Mucosa of rectum (tissue), 2 donors: ENCODE data around the gene KIF1A.
"Not testable (repeated sequence)": the region's sequence is repeated elsewhere in the genome, so short reads cannot be mapped to it uniquely, and the experiment has no call there.

ENCODE experiments used
- H3K27ac ChIP-seq, 2 donors: one replicate each; pipeline ENCODE4 v1.7.0; 2013; ENCODE audit warnings: inconsistent platforms in 2 of 2, low read depth in 2 of 2, low read length in 2 of 2
- H3K27me3 ChIP-seq, 2 donors: one replicate each; pipeline ENCODE4 v1.7.0; 2013; ENCODE audit warnings: low read length in 2 of 2; ENCODE audit not compliant: control insufficient read depth in 2 of 2, insufficient read depth in 2 of 2
- H3K36me3 ChIP-seq, 2 donors: one replicate each; pipeline ENCODE4 v1.7.0; 2013; ENCODE audit warnings: low read length in 2 of 2; ENCODE audit not compliant: control insufficient read depth in 2 of 2, insufficient read depth in 2 of 2
- H3K4me1 ChIP-seq, 2 donors: one replicate each; pipeline ENCODE4 v1.7.0; 2013; ENCODE audit warnings: low read length in 2 of 2, mild to moderate bottlenecking in 1 of 2; ENCODE audit not compliant: control insufficient read depth in 2 of 2, insufficient read depth in 2 of 2
- H3K4me3 ChIP-seq, 2 donors: one replicate each; pipeline ENCODE4 v1.7.0; 2013; ENCODE audit warnings: low read length in 2 of 2
- H3K9ac ChIP-seq, 2 donors: one replicate each; pipeline ENCODE4 v1.7.0; 2013; ENCODE audit warnings: low read length in 2 of 2, low read depth in 1 of 2, mild to moderate bottlenecking in 1 of 2
- H3K9me3 ChIP-seq, 2 donors: one replicate each; pipeline ENCODE4 v1.7.0; 2013; ENCODE audit warnings: low read length in 2 of 2; ENCODE audit not compliant: control insufficient read depth in 2 of 2
- donor health status: healthy.
- donor health status: Normal muscosa, but diverticular disease.

KIF1A gene

GRCh38 chr2:240691631-240692420 lies 128.2 kb downstream of the KIF1A start, which contains the start of gene AQP12A:
Gene AQP12A, plus strand, starts transcription at chr2:240691866. Its CDS starts 48 bp downstream, at chr2:240691914.
- H3K27ac ChIP-seq, H3K27me3 ChIP-seq, H3K9me3 ChIP-seq, H3K36me3 ChIP-seq, H3K4me3 ChIP-seq: not testable (repeated sequence)
- Histone ChIP-seq H3K4me1 (peaks cover 3 to 13% of the 10 kb centered on the region in 2 donors), H3K9ac (peak within 1 kb of the TSS in 1 of 2 donors; percentile 73)

GRCh38 chr2:240691075-240691427 lies 129.0 kb downstream of the KIF1A start:
- not testable (repeated sequence) for H3K36me3 ChIP-seq, H3K27ac ChIP-seq, H3K4me3 ChIP-seq, H3K9me3 ChIP-seq, H3K27me3 ChIP-seq, H3K9ac ChIP-seq
- peaks cover 8 to 17% of the 10 kb centered on the region in 2 donors for H3K4me1 ChIP-seq

GRCh38 chr2:240690421-240691074 lies 129.5 kb downstream of the KIF1A start:
- H3K27me3 ChIP-seq, H3K9me3 ChIP-seq, H3K36me3 ChIP-seq: not testable (repeated sequence)
- Histone ChIP-seq H3K4me3 (peak overlapping the region; percentile 57 to 66), H3K27ac (peak overlapping the region; percentile 56 to 67), H3K9ac (peak overlapping the region; percentile 32 to 73), H3K4me1 (peaks cover 13 to 21% of the 10 kb centered on the region in 2 donors)

GRCh38 chr2:240689975-240690374 lies 130.0 kb downstream of the KIF1A start:
- Histone ChIP-seq H3K4me1 (peaks cover 13 to 21% of the 10 kb centered on the region in 2 donors), H3K27me3 (no peaks in the 10 kb centered on the region), H3K27ac (no peak overlapping the region), H3K9ac (peak overlapping the region in 1 of 2 donors; percentile 73), H3K36me3 (no peaks in the 10 kb centered on the region), H3K4me3 (no peak overlapping the region), H3K9me3 (no peaks in the 10 kb centered on the region)

- H3K27me3 ChIP-seq, result no peaks in the 10 kb centered on the region
- H3K9me3 ChIP-seq, result no peaks in the 10 kb centered on the region
- H3K9ac ChIP-seq, result no peak overlapping the region
- H3K4me3 ChIP-seq, result no peak overlapping the region
- H3K4me1 ChIP-seq, result peaks cover 13 to 29% of the 10 kb centered on the region in 2 donors
- no peak overlapping the region for H3K27ac ChIP-seq
- H3K36me3 ChIP-seq, result no peaks in the 10 kb centered on the region
These were observed 131.5 kb downstream of the KIF1A start for GRCh38 chr2:240688553-240688919.

DNA sequence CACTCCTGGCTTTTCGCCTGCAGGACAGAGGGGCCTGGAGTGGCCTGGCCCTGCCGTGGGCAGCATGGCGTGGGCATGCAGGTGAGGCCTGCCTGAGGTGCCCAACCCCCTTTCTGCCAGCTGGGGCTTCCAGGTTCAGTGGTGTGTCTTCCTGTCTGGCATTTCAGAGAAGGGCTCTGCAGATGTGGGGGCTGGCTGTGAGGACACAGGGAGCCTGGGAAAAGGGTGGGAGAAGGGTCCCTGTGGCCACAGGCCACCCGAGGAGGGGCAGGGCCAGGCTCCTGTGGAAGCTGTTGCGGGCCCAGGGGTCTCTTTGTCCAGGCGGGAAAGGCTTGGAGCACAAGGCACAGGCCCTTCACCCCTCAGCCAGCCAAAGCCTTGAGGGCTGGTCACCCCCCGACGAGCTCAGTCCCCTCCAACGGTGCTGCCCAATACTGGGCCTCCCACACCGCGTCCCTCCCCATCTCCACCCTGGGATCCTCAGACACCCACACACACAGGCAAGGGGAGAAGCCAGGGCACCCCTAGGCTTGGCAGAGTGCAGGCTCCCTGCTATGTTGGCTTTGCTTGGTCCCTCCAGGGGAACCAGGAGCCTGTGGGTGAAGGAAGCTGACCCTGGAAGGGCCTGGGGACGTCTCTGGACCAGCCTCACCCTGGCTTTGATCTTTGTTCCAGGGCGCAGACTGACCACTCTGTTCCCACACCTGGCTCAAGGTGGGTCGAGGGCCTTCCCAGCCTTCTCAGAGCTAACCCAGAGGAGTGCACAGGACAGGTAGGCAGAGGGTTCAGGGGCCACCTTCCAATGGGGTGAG lies 132.1 kb downstream of the KIF1A start:
- H3K27me3 ChIP-seq, result no peaks in the 10 kb centered on the region
- no peaks in the 10 kb centered on the region for H3K9me3 ChIP-seq
- H3K9ac ChIP-seq, result no peak overlapping the region
- no peaks in the 10 kb centered on the region for H3K36me3 ChIP-seq
- peaks cover 13 to 32% of the 10 kb centered on the region in 2 donors for H3K4me1 ChIP-seq
- H3K4me3 ChIP-seq, result no peak overlapping the region
- H3K27ac ChIP-seq, result no peak overlapping the region

DNA sequence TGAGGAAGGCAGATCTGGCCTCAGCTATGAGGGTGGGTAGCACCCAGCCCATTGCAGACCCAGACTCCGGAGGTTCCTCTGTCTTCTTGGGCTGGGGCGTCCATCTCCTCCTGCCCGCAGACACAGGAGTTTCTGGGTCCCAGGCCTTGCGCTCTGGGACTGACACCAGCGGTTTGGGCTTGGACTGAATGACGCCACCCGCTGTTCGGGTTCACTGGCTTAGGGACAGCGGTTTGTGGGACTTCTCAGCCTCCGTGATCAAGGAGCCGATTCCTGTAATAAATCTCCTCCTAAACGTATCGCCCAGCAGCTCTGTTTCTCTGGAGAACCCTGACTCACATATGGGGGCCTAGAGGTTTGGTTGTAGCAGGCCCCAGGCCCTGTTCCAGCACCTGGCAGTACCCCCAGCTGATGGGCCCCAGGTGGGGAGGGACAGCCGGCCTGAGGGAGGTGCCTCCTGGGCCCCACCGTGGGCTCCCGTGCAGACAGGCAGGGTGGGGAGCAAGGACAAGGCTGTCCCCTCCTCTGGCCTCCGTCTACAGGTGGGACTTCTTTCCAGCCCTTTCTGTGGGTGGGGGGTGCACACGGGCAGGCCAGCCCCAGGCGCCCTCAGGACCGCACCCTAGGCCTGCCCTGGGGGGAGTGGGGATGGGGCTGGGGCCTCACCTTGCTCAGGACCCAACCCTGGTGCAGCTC lies 132.8 kb downstream of the KIF1A start:
- Histone ChIP-seq H3K9ac (no peak overlapping the region), H3K4me1 (peaks cover 13 to 32% of the 10 kb centered on the region in 2 donors), H3K4me3 (no peak overlapping the region), H3K27me3 (no peaks in the 10 kb centered on the region), H3K36me3 (no peaks in the 10 kb centered on the region), H3K9me3 (no peaks in the 10 kb centered on the region), H3K27ac (no peak overlapping the region)

DNA sequence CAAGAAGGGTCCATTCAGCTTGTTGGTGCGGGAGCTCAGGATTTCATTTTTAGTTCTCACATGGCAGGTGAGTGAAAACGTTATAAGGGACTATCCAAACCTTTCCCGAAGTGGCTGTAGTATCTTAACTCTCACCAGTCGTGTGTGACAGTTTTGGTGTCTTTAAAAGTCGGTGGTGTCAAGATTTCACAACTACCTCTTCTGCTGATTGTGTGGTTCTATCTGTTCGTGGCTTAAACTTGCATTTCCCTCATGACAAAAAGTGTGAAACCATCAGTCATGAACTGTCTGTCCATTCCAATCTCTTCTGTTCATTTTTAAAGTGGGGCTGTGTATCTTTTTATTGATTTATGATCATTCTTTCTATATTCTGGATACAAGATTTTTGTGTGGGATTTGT lies 133.6 kb downstream of the KIF1A start:
- H3K9me3 ChIP-seq, result no peaks in the 10 kb centered on the region
- no peak overlapping the region for H3K9ac ChIP-seq
- H3K4me3 ChIP-seq, result peak overlapping the region in 1 of 2 donors; percentile 7
- no peaks in the 10 kb centered on the region for H3K36me3 ChIP-seq
- peak overlapping the region in 1 of 2 donors; percentile 25 for H3K27ac ChIP-seq
- no peaks in the 10 kb centered on the region for H3K27me3 ChIP-seq
- H3K4me1 ChIP-seq, result peaks cover 13 to 32% of the 10 kb centered on the region in 2 donors

DNA sequence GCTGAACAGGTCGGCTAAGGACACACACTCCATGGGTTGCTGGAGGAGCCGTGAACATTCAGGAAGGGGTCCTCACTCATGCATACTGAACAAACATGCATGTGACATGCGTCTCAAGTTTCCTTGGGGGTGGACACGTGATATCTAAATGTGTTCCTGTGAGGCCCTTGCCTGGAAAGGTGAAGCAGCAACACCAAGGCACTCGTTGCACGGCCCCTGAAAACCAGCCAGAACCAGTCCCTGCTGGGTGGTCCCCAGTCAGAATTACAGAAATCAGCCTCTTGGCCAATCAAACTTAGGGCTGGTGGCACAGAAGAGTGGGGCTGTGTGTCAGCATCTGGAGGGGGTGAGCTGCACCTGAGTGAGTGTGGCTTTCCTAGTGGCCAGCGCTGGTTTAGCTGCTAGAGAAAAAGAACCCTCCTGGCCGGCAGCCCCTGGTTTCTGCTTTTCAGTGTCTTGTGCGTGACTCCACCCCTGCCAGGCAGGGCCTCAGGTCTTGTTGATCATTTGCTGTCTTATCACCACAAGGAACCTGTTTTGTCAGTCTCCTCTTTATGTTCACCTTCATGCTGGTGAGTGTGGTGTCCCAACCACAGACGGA lies 134.1 kb downstream of the KIF1A start:
- H3K27me3 ChIP-seq, result no peaks in the 10 kb centered on the region
- H3K4me1 ChIP-seq, result peaks cover 13 to 30% of the 10 kb centered on the region in 2 donors
- H3K36me3 ChIP-seq, result no peaks in the 10 kb centered on the region
- peak overlapping the region in 1 of 2 donors; percentile 20 for H3K9ac ChIP-seq
- no peak overlapping the region for H3K4me3 ChIP-seq
- H3K27ac ChIP-seq, result peak overlapping the region in 1 of 2 donors; percentile 25
- no peaks in the 10 kb centered on the region for H3K9me3 ChIP-seq
